WTC11 (cell line): Measurements from ENCODE around the gene FHIT. TPM values are rescaled to one million over a fixed set of nuclear protein-coding genes. Genes with fewer than 3 reads are reported as not detected.

Source experiments
- ATAC-seq: fragments of 200-7000 bp; cut with Tn5 transposase; 2 replicates; pipeline ENCODE4 v1.10.0; 2021; ENCODE audit warnings: mild to moderate bottlenecking, moderate library complexity
- CTCF ChIA-PET: fragments of 300-600 bp; sonication (Branson Sonifier 250); formaldehyde crosslinking; loops from one replicate; lab custom pipeline; 2021; ENCODE audit warnings: antibody characterized with exemption; lab: Charles Lee
- POLR2A ChIA-PET: fragments of 350-600 bp; sonication (Branson Sonifier 250); formaldehyde crosslinking; loops from one replicate; lab custom pipeline; 2021; ENCODE audit warnings: antibody characterized with exemption; lab: Charles Lee
- DNase-seq: peaks from one replicate; pipeline ENCODE4 v3.0.0; 2021; ENCODE audit warnings: low spot score
- H3K27ac Mint-ChIP-seq: 2 replicates; pipeline ENCODE4 v1.8.0; 2021; ENCODE audit warnings: mixed read lengths
- H3K27me3 Mint-ChIP-seq: 2 replicates; pipeline ENCODE4 v1.8.0; 2021; ENCODE audit warnings: low read depth, mild to moderate bottlenecking, moderate library complexity, mixed read lengths
- H3K36me3 Mint-ChIP-seq: 2 replicates; pipeline ENCODE4 v1.8.0; 2021; ENCODE audit warnings: mixed read lengths
- H3K4me1 Mint-ChIP-seq: 2 replicates; pipeline ENCODE4 v1.8.0; 2022; ENCODE audit warnings: mixed read lengths
- H3K4me3 Mint-ChIP-seq: 2 replicates; pipeline ENCODE4 v1.8.0; 2021; ENCODE audit warnings: mild to moderate bottlenecking, moderate library complexity, mixed read lengths
- H3K9me3 Mint-ChIP-seq: 2 replicates; pipeline ENCODE4 v1.8.0; 2021; ENCODE audit warnings: mixed read lengths
- AFF4 ChIP-seq: sonication (generic); formaldehyde crosslinking; IDR thresholded peaks from 2 replicates; pipeline ENCODE4 v1.8.1; 2023; ENCODE audit warnings: mild to moderate bottlenecking, missing genetic modification reagents, borderline replicate concordance
- CBFB ChIP-seq: sonication (generic); formaldehyde crosslinking; IDR thresholded peaks from 2 replicates; pipeline ENCODE4 v1.8.1; 2022; ENCODE audit warnings: mild to moderate bottlenecking, low read depth, missing genetic modification reagents
- CDX4 ChIP-seq: fragments of 250-450 bp; sonication (Bioruptor Pico); IDR thresholded peaks from 2 replicates; pipeline ENCODE4 v1.9.0; 2021; ENCODE audit warnings: moderate library complexity, mild to moderate bottlenecking, inconsistent platforms, borderline replicate concordance
- CREM ChIP-seq: sonication (generic); formaldehyde crosslinking; IDR thresholded peaks from 2 replicates; pipeline ENCODE4 v1.8.1; 2022; ENCODE audit warnings: mild to moderate bottlenecking, missing genetic modification reagents, moderate library complexity
- E2F5 ChIP-seq: sonication (generic); formaldehyde crosslinking; IDR thresholded peaks from 2 replicates; pipeline ENCODE4 v1.8.1; 2022; ENCODE audit warnings: mild to moderate bottlenecking, moderate library complexity, missing genetic modification reagents
- ELF4 ChIP-seq: sonication (generic); formaldehyde crosslinking; IDR thresholded peaks from 2 replicates; pipeline ENCODE4 v1.8.1; 2022; ENCODE audit warnings: low read depth, mild to moderate bottlenecking, moderate library complexity, missing genetic modification reagents
- ESRRA ChIP-seq: sonication (generic); formaldehyde crosslinking; IDR thresholded peaks from 2 replicates; pipeline ENCODE4 v1.8.1; 2022; ENCODE audit warnings: mild to moderate bottlenecking, missing genetic modification reagents, borderline replicate concordance
- FOXK1 ChIP-seq: sonication (generic); formaldehyde crosslinking; IDR thresholded peaks from 2 replicates; pipeline ENCODE4 v1.8.0; 2022; ENCODE audit warnings: mild to moderate bottlenecking, moderate library complexity, missing genetic modification reagents
- GRHL2 ChIP-seq: fragments of 250-450 bp; sonication (Bioruptor Pico); IDR thresholded peaks from 2 replicates; pipeline ENCODE4 v1.8.0; 2022; ENCODE audit warnings: mild to moderate bottlenecking, moderate library complexity; ENCODE audit not compliant: insufficient replicate concordance, severe bottlenecking
- IRF2 ChIP-seq: sonication (generic); formaldehyde crosslinking; IDR thresholded peaks from 2 replicates; pipeline ENCODE4 v1.8.0; 2022; ENCODE audit warnings: low read depth, missing genetic modification reagents, borderline replicate concordance
- JAZF1 ChIP-seq: fragments of 250-450 bp; sonication (Bioruptor Pico); IDR thresholded peaks from 2 replicates; pipeline ENCODE4 v1.9.0; 2021; ENCODE audit warnings: moderate library complexity, mild to moderate bottlenecking, inconsistent platforms
- NFATC4 ChIP-seq: fragments of 250-450 bp; sonication (Bioruptor Pico); IDR thresholded peaks from 2 replicates; pipeline ENCODE4 v1.9.0; 2021; ENCODE audit warnings: mild to moderate bottlenecking
- NFE2L1 ChIP-seq: sonication (generic); formaldehyde crosslinking; IDR thresholded peaks from 2 replicates; pipeline ENCODE4 v1.8.1; 2023; ENCODE audit warnings: missing genetic modification reagents
- NFYB ChIP-seq: sonication (generic); formaldehyde crosslinking; conservative IDR thresholded peaks from 2 replicates; pipeline ENCODE4 v1.8.0; 2022; ENCODE audit warnings: low read depth, missing genetic modification reagents
- RELA ChIP-seq: sonication (generic); formaldehyde crosslinking; IDR thresholded peaks from 2 replicates; pipeline ENCODE4 v1.8.1; 2022; ENCODE audit warnings: missing genetic modification reagents, mild to moderate bottlenecking, borderline replicate concordance
- SMAD4 ChIP-seq: sonication (generic); formaldehyde crosslinking; IDR thresholded peaks from 2 replicates; pipeline ENCODE4 v1.8.0; 2022; ENCODE audit warnings: mild to moderate bottlenecking, missing genetic modification reagents
- TEAD1 ChIP-seq: sonication (generic); formaldehyde crosslinking; IDR thresholded peaks from 2 replicates; pipeline ENCODE4 v1.8.0; 2022; ENCODE audit warnings: mild to moderate bottlenecking, missing genetic modification reagents
- USF1 ChIP-seq: sonication (generic); formaldehyde crosslinking; IDR thresholded peaks from 2 replicates; pipeline ENCODE4 v1.8.0; 2022; ENCODE audit warnings: mild to moderate bottlenecking, missing genetic modification reagents
- ZNF219 ChIP-seq: sonication (generic); formaldehyde crosslinking; IDR thresholded peaks from 2 replicates; pipeline ENCODE4 v1.8.0; 2023; ENCODE audit warnings: missing genetic modification reagents, mild to moderate bottlenecking, borderline replicate concordance
- ZNF281 ChIP-seq: sonication (generic); formaldehyde crosslinking; IDR thresholded peaks from 2 replicates; pipeline ENCODE4 v1.8.0; 2023; ENCODE audit warnings: mild to moderate bottlenecking, missing genetic modification reagents
- ZNF396 ChIP-seq: fragments of 250-450 bp; sonication (Bioruptor Pico); IDR thresholded peaks from 2 replicates; pipeline ENCODE4 v1.8.0; 2021; ENCODE audit warnings: mild to moderate bottlenecking, moderate library complexity, borderline replicate concordance
- ZNF423 ChIP-seq: fragments of 250-450 bp; sonication (Bioruptor Pico); IDR thresholded peaks from 2 replicates; pipeline ENCODE4 v2.1.2; 2022; ENCODE audit warnings: mild to moderate bottlenecking, moderate library complexity
- ZSCAN18 ChIP-seq: fragments of 250-450 bp; sonication (Bioruptor Pico); IDR thresholded peaks from 2 replicates; pipeline ENCODE4 v2.1.2; 2022; ENCODE audit warnings: mild to moderate bottlenecking, moderate library complexity
- total RNA-seq: library from RNA; stranded (reverse); gene quantifications from 3 replicates; pipeline ENCODE4 v1.2.3, GENCODE V29; 2021

The FHIT gene
- total RNA-seq, 1 experiment from 2014 or later: 2.6 TPM

GRCh38 chr3:61227799-61228198 lies 23.5 kb downstream of the FHIT start (continued):
- TF ChIP-seq NFE2L1 (CRISPR knock-in tag): no peak
- no peak for TF ChIP-seq CDX4 (CRISPR knock-in tag)
- TF ChIP-seq ZNF423: no peak
- no peak for TF ChIP-seq TEAD1 (CRISPR knock-in tag)
- no peak for TF ChIP-seq ZNF219 (CRISPR knock-in tag)
- no peak for TF ChIP-seq GRHL2 (CRISPR knock-in tag)
- TF ChIP-seq ESRRA: no peak
- TF ChIP-seq FOXK1: no peak

- Mint-ChIP-seq H3K9me3 (no peaks in the 10 kb centered on the region), H3K27ac (no peak overlapping the region), H3K36me3 (no peaks in the 10 kb centered on the region), H3K4me1 (peaks cover 9% of the 10 kb centered on the region), H3K27me3 (no peaks in the 10 kb centered on the region), H3K4me3 (no peak overlapping the region)
- no peak for TF ChIP-seq CREM (CRISPR knock-in tag)
- TF ChIP-seq ELF4 (CRISPR knock-in tag): no peak
- TF ChIP-seq USF1 (CRISPR knock-in tag): no peak
- no peak for TF ChIP-seq IRF2 (CRISPR knock-in tag)
- no peak for DNase-seq
- ChIA-PET CTCF (interaction anchor here (0.6 kb wide), 1 partner anchor 87 kb away, joined by 3 read pairs; no protein-coding TSS in a partner anchor), POLR2A (no interaction called here)
- ATAC-seq: no peak
Observed at GRCh38 chr3:61226166-61226686, 25.0 kb downstream of the FHIT start.

GRCh38 chr3:61224823-61225222 lies 26.4 kb downstream of the FHIT start:
- CTCF ChIA-PET: no interaction called here
- no peaks in the 10 kb centered on the region for H3K9me3 Mint-ChIP-seq
- no peak overlapping the region for H3K4me3 Mint-ChIP-seq
- ATAC-seq: no peak
- no peaks in the 10 kb centered on the region for H3K36me3 Mint-ChIP-seq
- POLR2A ChIA-PET: no interaction called here
- no peak for DNase-seq
- H3K27me3 Mint-ChIP-seq: no peaks in the 10 kb centered on the region
- peaks cover 9% of the 10 kb centered on the region for H3K4me1 Mint-ChIP-seq
- no peak overlapping the region for H3K27ac Mint-ChIP-seq
- no peak for TF ChIP-seq NFYB (CRISPR knock-in tag)
- no peak for TF ChIP-seq ZNF396 (CRISPR knock-in tag)
- no peak for TF ChIP-seq E2F5 (CRISPR knock-in tag)
- TF ChIP-seq CBFB (CRISPR knock-in tag): no peak
- no peak for TF ChIP-seq NFATC4 (CRISPR knock-in tag)
- TF ChIP-seq AFF4 (CRISPR knock-in tag): no peak
- no peak for TF ChIP-seq ZSCAN18 (CRISPR knock-in tag)
- no peak for TF ChIP-seq JAZF1 (CRISPR knock-in tag)
- no peak for TF ChIP-seq USF1 (CRISPR knock-in tag)
- TF ChIP-seq SMAD4: no peak
- no peak for TF ChIP-seq ZNF281
- no peak for TF ChIP-seq RELA (CRISPR knock-in tag)
